HEK293 (cell line): Measurements from ENCODE around the gene MSX1.

Source experiments
- CTCF ChIA-PET: fragments of 350-600 bp; formaldehyde crosslinking; extraction: SDS; loops from one replicate; lab custom pipeline; 2021; ENCODE audit warnings: antibody characterized with exemption; lab: Yijun Ruan, JAX
- POLR2A ChIA-PET: fragments of 300-600 bp; formaldehyde crosslinking; extraction: SDS; loops from one replicate; lab custom pipeline; 2020; ENCODE audit warnings: antibody characterized with exemption, inconsistent platforms; lab: Yijun Ruan, JAX
- H3K27ac ChIP-seq: fragments of 200-500 bp; sonication (Bioruptor generic); 2 replicates; pipeline ENCODE4 v1.5.1; 2014; ENCODE audit warnings: low read depth, low read length, control low read depth, inconsistent platforms; ENCODE audit errors: extremely low read depth
- H3K36me3 ChIP-seq, 2 experiments: fragments of 200-500 bp in 1 of 2; sonication (Bioruptor generic) in 1 of 2; 1 replicate in 1 of 2; 2 replicates in 1 of 2; pipeline ENCODE4 v1.5.1; 2014 to 2017; ENCODE audit warnings: inconsistent platforms in 2 of 2, low read length in 2 of 2; ENCODE audit not compliant: control insufficient read depth in 2 of 2, insufficient read depth in 1 of 2
- H3K4me1 ChIP-seq: fragments of 200-500 bp; sonication (Bioruptor generic); 2 replicates; pipeline ENCODE4 v1.5.1; 2014; ENCODE audit warnings: mild to moderate bottlenecking, low read length, inconsistent platforms; ENCODE audit not compliant: control insufficient read depth, insufficient read depth
- H3K4me3 ChIP-seq: 2 replicates; pipeline ENCODE4 v1.5.1; 2011; ENCODE audit warnings: low read depth, mild to moderate bottlenecking, control low read depth, low read length, moderate library complexity
- H3K9me3 ChIP-seq: fragments of 200-500 bp; sonication (Bioruptor generic); 2 replicates; pipeline ENCODE4 v1.5.1; 2014; ENCODE audit warnings: low read depth, low read length, inconsistent platforms; ENCODE audit not compliant: control insufficient read depth, insufficient read depth
- GFI1B ChIP-seq: fragments of 450-650 bp; formaldehyde crosslinking; IDR thresholded peaks from 2 replicates; pipeline ENCODE4 v1.5.1; 2016; ENCODE audit warnings: missing biosample characterization, missing genetic modification characterization
- HOXC10 ChIP-seq: sonication (generic); formaldehyde crosslinking; IDR thresholded peaks from 2 replicates; pipeline ENCODE4 v1.8.1; 2023; ENCODE audit warnings: mild to moderate bottlenecking, missing genetic modification reagents
- INSM2 ChIP-seq: fragments of 450-650 bp; formaldehyde crosslinking; IDR thresholded peaks from 2 replicates; pipeline ENCODE4 v1.5.1; 2016; ENCODE audit warnings: missing biosample characterization, missing genetic modification characterization
- KLF9 ChIP-seq: fragments of 450-650 bp; formaldehyde crosslinking; IDR thresholded peaks from 2 replicates; pipeline ENCODE4 v1.5.1; 2016; ENCODE audit warnings: missing biosample characterization, missing genetic modification characterization, low read depth
- OVOL3 ChIP-seq: fragments of 450-650 bp; formaldehyde crosslinking; IDR thresholded peaks from 2 replicates; pipeline ENCODE4 v1.5.1; 2016; ENCODE audit warnings: missing biosample characterization, missing genetic modification characterization
- PATZ1 ChIP-seq: fragments of 450-650 bp; formaldehyde crosslinking; IDR thresholded peaks from 2 replicates; pipeline ENCODE4 v1.5.1; 2016; ENCODE audit warnings: missing biosample characterization, missing genetic modification characterization
- PBX3 ChIP-seq: sonication (generic); formaldehyde crosslinking; IDR thresholded peaks from 2 replicates; pipeline ENCODE4 v1.8.1; 2022; ENCODE audit warnings: mild to moderate bottlenecking, moderate library complexity, missing genetic modification reagents
- PRDM1 ChIP-seq: fragments of 450-650 bp; formaldehyde crosslinking; IDR thresholded peaks from 2 replicates; pipeline ENCODE4; 2016; ENCODE audit warnings: missing biosample characterization, missing genetic modification characterization
- ZBTB48 ChIP-seq: fragments of 450-650 bp; formaldehyde crosslinking; IDR thresholded peaks from 2 replicates; pipeline ENCODE4 v1.5.1; 2016; ENCODE audit warnings: missing biosample characterization, missing genetic modification characterization
- ZNF112 ChIP-seq: fragments of 450-650 bp; formaldehyde crosslinking; IDR thresholded peaks from 2 replicates; pipeline ENCODE4 v1.5.0; 2017; ENCODE audit warnings: missing biosample characterization, missing genetic modification characterization
- ZNF121 ChIP-seq: fragments of 450-650 bp; formaldehyde crosslinking; IDR thresholded peaks from 2 replicates; pipeline ENCODE4 v1.5.1; 2016; ENCODE audit warnings: missing biosample characterization, missing genetic modification characterization
- ZNF157 ChIP-seq: fragments of 450-650 bp; formaldehyde crosslinking; IDR thresholded peaks from 2 replicates; pipeline ENCODE4 v1.5.1; 2016; ENCODE audit warnings: missing biosample characterization, missing genetic modification characterization
- ZNF26 ChIP-seq: fragments of 450-650 bp; formaldehyde crosslinking; IDR thresholded peaks from 2 replicates; pipeline ENCODE4 v1.5.1; 2016; ENCODE audit warnings: missing biosample characterization, missing genetic modification characterization
- ZNF37A ChIP-seq: fragments of 450-650 bp; IDR thresholded peaks from 2 replicates; pipeline ENCODE4 v1.5.1; 2018; ENCODE audit warnings: missing biosample characterization, missing genetic modification characterization
- ZNF404 ChIP-seq: fragments of 450-650 bp; formaldehyde crosslinking; IDR thresholded peaks from 2 replicates; pipeline ENCODE4 v1.5.1; 2017; ENCODE audit warnings: missing biosample characterization, missing genetic modification characterization
- ZNF423 ChIP-seq: fragments of 450-650 bp; formaldehyde crosslinking; IDR thresholded peaks from 2 replicates; pipeline ENCODE4 v1.5.1; 2016; ENCODE audit warnings: missing biosample characterization, missing genetic modification characterization
- ZNF521 ChIP-seq: fragments of 450-650 bp; formaldehyde crosslinking; IDR thresholded peaks from 2 replicates; pipeline ENCODE4 v1.5.1; 2017; ENCODE audit warnings: missing biosample characterization, mild to moderate bottlenecking, missing genetic modification characterization
- ZNF560 ChIP-seq: fragments of 450-650 bp; formaldehyde crosslinking; IDR thresholded peaks from 2 replicates; pipeline ENCODE4 v1.5.1; 2017; ENCODE audit warnings: missing biosample characterization, missing genetic modification characterization, borderline replicate concordance
- ZNF626 ChIP-seq: fragments of 450-650 bp; sonication (Bioruptor Pico); formaldehyde crosslinking; IDR thresholded peaks from 2 replicates; pipeline ENCODE4 v1.5.1; 2018; ENCODE audit warnings: missing biosample characterization, missing genetic modification characterization, inconsistent platforms
- ZNF664 ChIP-seq: fragments of 450-650 bp; formaldehyde crosslinking; IDR thresholded peaks from 2 replicates; pipeline ENCODE4 v1.5.1; 2016; ENCODE audit warnings: missing biosample characterization, missing genetic modification characterization
- ZNF701 ChIP-seq: fragments of 450-650 bp; formaldehyde crosslinking; IDR thresholded peaks from 2 replicates; pipeline ENCODE4 v1.5.1; 2016; ENCODE audit warnings: missing biosample characterization, missing genetic modification characterization
- ZSCAN5A ChIP-seq: fragments of 450-650 bp; formaldehyde crosslinking; IDR thresholded peaks from 2 replicates; pipeline ENCODE4 v1.5.1; 2016; ENCODE audit warnings: missing biosample characterization, missing genetic modification characterization

Gene MSX1

GRCh38 chr4:4853371-4853823, 6.1 kb upstream of the MSX1 start:
- ChIA-PET CTCF (no interaction called here), POLR2A (no interaction called here)
- H3K9me3 ChIP-seq = no peaks in the 10 kb centered on the region
- no peak overlapping the region for H3K4me3 ChIP-seq
- no peak for TF ChIP-seq ZNF37A (tag by site-specific recombination)
- TF ChIP-seq ZNF701 (tag by site-specific recombination) = no peak
- TF ChIP-seq PATZ1 (tag by site-specific recombination) = no peak
- H3K36me3 ChIP-seq = no peaks in the 10 kb centered on the region
- no peak overlapping the region for H3K27ac ChIP-seq
- H3K4me1 ChIP-seq = no peaks in the 10 kb centered on the region

GRCh38 chr4:4853921-4854648, 5.4 kb upstream of the MSX1 start:
- ChIA-PET POLR2A (no interaction called here), CTCF (no interaction called here)
- Histone ChIP-seq H3K27ac (no peak overlapping the region), H3K4me1 (no peaks in the 10 kb centered on the region), H3K4me3 (no peak overlapping the region), H3K9me3 (no peaks in the 10 kb centered on the region), H3K36me3 (no peaks in the 10 kb centered on the region)
- TF ChIP-seq INSM2 (tag by site-specific recombination) (no peak), PBX3 (CRISPR knock-in tag) (no peak), OVOL3 (tag by site-specific recombination) (no peak), ZNF560 (tag by site-specific recombination) (no peak), ZSCAN5A (tag by site-specific recombination) (no peak), ZNF626 (tag by site-specific recombination) (no peak), ZNF423 (tag by site-specific recombination) (no peak), ZNF157 (tag by site-specific recombination) (no peak), ZNF404 (tag by site-specific recombination) (no peak), ZNF121 (tag by site-specific recombination) (no peak), HOXC10 (no peak), KLF9 (tag by site-specific recombination) (no peak), ZNF664 (tag by site-specific recombination) (no peak), GFI1B (tag by site-specific recombination) (no peak), ZNF26 (tag by site-specific recombination) (no peak), ZNF112 (tag by site-specific recombination) (no peak), ZBTB48 (tag by site-specific recombination) (no peak), PRDM1 (tag by site-specific recombination) (no peak), ZNF521 (tag by site-specific recombination) (no peak)
